Effector CD4-positive, alpha-beta T cell (primary cell): Measurements from ENCODE around the gene MYO10.
"Not testable (repeated sequence)": the region's sequence is repeated elsewhere in the genome, so short reads cannot be mapped to it uniquely, and the experiment has no call there.

Experiments
- DNase-seq: peaks from one replicate; pipeline ENCODE4 v3.0.0-alpha.2; 2020

The MYO10 gene

DNA sequence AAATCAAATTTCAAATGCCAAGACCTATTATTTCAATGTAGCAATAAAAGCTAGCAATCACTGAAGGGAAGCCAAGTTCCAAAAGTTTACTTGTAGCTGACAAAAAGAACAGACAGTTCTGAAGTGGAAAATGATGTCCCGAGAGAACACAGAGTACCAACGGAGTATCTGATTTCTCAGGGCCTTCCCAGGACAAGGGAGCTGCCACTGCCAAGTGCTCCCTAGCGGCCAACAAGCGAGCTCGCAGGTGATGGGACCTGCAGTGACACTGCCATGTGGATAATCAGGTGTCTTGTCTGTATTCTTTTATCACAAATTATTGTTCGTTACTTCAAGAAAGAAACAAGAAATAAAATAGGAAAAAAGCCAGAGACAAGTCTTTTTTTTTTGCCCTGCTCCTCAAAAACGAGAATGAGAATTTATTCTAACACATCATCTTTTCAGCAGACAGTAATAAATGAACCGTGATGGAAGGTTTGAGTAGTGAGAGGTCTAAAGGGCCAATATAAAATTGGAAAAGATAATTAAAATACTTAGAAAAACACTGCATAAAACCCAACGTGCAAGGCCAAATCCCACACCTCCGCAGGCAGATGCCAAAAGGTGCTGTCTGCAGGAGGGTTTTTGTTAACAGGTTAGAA is 159.4 kb downstream of the MYO10 start:
- DNase-seq, result no peak

GRCh38 chr5:16774806-16775205 is 161.3 kb downstream of the MYO10 start:
- DNase-seq, result no peak

- DNase-seq, result no peak
Measured at GRCh38 chr5:16773991-16774390, 162.1 kb downstream of the MYO10 start.

DNA sequence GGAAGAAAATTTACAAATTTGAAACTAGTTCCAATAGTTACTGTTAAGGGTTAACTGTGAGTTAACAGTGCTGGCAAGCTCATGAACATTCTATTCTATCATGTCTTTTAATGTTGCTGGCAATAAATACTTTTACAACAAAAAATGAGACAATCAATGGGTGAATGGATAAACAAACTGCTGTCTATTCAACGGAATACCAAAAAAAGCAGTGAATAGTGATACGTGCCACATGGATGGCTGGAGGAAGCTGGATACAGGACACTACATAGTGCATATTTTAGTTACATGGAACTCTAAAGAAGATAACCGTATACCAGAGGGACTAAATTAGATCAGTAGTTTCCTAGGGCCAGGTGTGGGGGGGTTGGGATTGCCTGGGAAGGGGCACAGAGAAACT is 163.5 kb downstream of the MYO10 start:
- no peak for DNase-seq

- no peak for DNase-seq
Measured at GRCh38 chr5:16768184-16768583, 167.9 kb downstream of the MYO10 start.

- no peak for DNase-seq
Measured at GRCh38 chr5:16763211-16763610, 172.9 kb downstream of the MYO10 start.

GRCh38 chr5:16759147-16759773 is 176.8 kb downstream of the MYO10 start:
- no peak for DNase-seq

- no peak for DNase-seq
Measured at GRCh38 chr5:16757989-16758501, 178.0 kb downstream of the MYO10 start.

DNA sequence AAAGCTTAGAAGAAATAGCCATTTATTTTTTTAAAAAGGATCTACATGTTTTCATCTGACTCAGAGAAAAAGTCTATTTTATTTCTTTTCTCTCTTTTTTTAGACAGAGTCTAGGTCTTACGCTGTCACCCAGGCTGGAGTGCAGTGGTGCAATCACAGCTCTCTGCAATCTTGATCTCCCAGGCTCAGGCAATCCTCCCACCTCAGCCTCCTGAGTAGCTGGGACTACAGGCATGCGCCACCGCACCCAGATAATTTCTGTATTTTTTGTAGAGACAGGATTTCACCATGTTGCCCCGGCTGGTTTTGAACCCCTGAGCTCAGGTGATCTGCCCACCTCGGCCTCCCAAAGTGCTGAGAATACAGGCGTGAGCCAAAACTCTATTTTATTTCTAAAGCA is 178.5 kb downstream of the MYO10 start:
- not testable (repeated sequence) for DNase-seq

DNA sequence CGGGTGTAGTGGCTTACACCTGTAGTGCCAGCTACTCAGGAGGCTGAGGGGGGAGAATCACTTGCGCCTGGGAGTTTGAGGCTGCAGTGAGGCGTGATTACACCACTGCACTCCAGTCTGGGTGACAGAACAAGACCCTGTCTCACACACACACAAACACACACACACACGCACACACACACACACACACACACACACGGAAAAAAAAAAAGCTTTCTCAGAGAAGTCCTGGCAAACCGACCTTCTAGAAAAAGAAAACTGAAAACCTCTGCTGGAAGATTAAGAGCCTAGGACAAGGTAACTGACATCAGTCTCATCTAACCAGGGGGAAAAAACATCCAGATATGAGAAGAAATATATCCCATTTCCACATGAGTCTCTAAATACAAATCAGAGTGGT is 178.9 kb downstream of the MYO10 start:
- DNase-seq, result no peak

DNA sequence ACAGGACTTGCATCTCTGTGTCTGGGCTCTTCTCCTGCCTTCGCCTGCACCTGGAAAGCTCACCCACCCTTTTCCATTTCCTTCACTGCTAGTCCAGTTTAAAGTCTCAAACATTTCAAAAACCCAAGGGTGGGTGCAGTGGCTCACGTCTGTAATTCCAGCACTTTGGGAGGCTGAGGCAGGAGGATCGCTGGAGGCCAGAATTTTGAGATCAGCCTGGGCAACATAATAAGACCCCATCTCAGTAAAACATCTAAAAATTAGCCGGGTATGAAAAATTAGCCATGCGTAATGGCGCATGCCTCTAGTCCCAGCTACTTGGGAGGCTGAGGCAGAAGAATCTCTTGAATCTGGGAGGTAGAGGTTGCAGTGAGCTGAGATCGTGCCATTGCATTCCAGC is 179.4 kb downstream of the MYO10 start:
- DNase-seq, result no peak

- no peak for DNase-seq
Measured at GRCh38 chr5:16755641-16756040, 180.4 kb downstream of the MYO10 start.

DNA sequence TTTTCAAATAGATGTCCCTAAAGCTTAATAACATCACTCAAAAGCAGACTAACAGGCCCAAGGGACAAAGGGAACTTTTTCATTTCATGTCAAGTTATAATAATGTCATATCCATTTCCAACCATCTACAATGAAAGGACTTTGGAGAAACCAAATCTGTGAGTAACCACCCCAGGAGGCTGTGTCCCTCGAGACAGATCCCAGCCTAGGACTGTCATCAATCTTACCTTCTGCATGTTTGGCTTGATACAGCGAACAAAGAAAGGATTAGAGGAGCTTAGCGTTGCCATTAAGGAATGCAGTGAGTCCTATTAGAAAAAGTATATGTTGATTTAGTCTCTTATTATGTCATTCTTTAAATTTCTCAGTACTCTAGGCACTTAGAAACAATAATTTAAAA is 181.5 kb downstream of the MYO10 start:
- DNase-seq, result no peak

DNA sequence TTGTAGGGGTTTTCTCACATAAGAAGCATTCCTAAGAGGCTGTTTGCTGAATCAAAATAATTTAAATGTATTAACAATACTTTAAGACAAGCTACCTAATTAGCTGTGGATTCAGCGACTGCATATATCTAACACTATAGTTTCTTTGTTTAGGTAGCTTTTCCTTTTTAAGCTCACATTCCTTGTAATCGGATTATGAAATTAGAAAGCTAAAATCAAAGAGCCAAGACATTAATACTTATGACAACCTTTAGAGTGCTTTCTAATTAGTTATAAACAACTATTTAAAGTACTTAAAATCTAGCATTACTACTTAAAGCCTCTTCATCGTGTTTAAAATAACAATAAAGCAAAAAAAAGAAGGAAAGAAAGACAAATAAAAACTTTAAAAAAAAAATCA is 182.0 kb downstream of the MYO10 start:
- DNase-seq, result no peak

DNA sequence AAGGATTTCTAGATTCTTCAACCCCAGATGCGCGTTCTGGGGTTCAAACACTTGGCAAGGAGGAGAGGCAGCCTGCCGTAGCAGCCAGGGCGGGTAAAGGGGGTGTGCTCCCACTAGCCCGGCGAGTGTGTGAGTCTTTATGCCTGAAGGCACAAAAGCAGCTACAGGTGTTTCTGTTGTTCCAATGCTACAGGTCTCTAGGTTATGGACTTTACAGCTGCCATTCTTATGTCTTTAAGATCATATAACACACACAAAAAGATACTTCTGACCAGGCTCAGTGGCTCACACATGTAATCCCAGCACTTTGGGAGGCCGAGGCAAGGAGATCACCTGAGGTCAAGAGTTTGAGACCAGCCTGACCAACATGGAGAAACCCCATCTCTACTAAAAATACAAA is 185.6 kb downstream of the MYO10 start:
- DNase-seq, result no peak

DNA sequence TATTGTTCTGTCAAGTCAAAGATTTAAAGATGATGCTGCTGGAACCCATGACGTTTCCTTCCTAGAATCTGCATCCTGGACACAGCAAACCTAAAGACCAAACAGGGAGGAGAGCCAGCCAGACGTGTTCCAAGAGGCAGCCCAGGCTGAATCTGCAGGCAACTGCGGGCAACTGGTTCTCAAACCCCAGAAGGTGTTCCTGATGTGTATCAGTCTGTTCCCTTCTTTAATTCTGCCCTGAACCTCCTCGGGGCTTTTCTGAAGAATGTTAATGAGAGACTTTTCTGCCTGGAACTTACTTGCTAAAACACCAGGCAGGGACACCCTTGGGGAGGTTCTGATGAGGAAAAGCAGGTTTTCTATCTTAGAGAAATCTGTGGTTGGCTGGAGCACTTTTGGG is 186.5 kb downstream of the MYO10 start:
- no peak for DNase-seq

GRCh38 chr5:16744164-16744880 is 191.8 kb downstream of the MYO10 start:
- no peak for DNase-seq

GRCh38 chr5:16742938-16743337 is 193.2 kb downstream of the MYO10 start:
- DNase-seq, result no peak

DNA sequence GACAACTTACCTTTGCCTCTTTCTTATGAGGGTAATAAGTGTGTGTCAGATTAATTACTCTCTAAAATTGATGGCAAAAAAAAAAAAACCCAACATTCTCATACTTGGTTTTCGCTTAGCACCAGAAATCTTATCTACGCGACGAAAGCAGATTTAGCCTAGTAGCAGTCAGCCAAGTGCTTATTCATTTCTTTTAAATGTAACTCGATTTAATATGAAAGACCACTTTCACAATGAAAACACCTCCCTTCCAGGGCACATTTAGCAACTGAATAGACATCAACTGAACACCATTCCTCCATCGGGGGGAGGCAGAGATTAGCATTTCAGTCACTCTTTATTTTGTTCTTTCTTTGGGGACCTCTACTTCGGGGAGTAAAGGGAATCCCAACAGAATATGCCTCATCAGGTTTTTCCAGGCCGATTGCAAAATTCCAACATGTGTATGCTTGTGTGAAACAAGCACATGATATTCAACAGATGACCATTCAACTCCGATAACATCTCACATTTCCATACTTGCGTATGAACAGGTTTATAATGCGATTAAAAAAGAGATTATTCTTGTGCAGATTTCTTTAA is 195.2 kb downstream of the MYO10 start:
- DNase-seq, result no peak

GRCh38 chr5:16740066-16740810 is 195.8 kb downstream of the MYO10 start:
- no peak for DNase-seq

DNA sequence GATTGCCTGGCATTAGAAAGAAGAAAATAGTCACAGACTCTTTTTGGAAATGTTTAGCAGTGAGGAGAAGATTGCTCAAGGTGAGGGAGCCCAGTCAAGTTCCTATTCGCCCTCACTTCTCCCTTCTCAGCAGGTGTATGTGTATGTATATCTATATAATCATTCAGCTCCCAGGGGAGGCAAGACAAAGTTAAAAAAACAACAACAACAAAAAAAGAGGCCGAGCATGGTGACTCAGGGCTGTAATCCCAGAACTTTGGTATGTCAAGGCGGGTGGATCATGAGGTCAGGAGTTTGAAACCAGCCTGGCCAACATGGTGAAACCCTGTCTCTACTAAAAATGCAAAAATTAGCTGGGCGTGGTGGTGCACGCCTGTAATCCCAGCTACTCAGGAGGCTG is 197.7 kb downstream of the MYO10 start:
- not testable (repeated sequence) for DNase-seq

DNA sequence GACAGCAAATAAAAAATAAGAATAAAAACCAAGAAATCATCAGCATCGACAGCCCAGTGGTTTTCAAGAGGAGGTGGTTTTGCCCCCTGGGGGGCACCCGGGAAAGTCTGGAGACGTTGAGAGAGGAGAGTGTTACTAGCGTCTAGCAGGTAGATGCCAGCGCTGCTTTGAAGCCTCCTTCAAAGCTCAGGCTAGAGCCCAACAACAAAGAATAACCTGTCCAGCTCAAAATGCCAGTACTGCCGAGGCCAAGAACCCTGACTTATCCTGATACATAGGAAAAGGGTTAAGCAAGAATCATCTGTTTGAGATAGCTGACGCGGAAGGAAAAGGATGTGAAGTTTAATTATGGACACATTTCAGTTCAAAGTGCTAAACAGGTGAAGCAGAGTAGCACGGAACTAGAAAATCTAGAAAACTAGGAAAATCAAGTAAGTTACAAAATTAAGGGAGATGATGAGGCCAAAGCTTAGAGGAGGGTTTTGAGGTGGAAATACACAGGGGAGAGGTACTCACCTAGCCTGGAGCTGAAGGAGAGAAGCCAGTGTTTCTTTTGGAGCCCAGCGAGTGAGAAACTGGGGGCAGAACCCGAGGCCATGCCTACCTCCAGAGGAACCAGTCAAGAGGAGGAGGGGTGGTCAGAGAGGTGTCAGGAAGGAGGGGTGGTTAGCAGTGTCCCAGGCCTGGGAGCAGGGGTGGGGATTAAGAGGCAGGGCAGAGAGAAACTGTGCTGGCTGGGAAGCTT is 198.3 kb downstream of the MYO10 start:
- no peak for DNase-seq
